ENCODE measurements around the gene KDM4B.

The KDM4B gene

DNA sequence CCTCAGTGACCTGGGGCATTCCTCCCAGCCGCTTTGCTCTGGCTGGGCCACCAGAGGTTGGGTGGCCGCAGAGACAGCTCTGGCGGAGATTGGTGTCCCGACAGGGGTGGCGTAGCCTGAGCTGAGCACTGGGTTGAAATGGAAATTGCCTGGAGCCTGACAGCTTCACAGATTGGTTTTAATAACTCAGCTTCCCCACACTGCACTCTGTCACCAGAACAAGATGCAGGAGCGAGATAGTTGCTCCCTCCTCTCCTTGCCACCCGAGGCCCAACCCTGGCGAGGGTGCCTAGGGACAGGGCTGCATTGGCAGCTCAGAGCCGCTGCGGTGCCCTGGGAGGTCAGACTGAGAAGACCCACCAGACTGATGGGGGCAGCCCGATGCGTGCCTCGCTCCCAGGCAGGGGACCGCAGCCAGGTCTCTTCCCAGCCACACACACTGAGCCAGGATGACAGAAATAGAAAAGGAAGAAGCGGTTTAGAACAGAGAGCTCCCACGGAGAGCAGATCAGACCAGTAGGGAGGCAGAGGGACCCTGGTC lies 84.1 kb downstream of the KDM4B start:
- DNase-seq: no peak

GRCh38 chr19:5053661-5054060 lies 84.7 kb downstream of the KDM4B start:
- no peak for DNase-seq

DNA sequence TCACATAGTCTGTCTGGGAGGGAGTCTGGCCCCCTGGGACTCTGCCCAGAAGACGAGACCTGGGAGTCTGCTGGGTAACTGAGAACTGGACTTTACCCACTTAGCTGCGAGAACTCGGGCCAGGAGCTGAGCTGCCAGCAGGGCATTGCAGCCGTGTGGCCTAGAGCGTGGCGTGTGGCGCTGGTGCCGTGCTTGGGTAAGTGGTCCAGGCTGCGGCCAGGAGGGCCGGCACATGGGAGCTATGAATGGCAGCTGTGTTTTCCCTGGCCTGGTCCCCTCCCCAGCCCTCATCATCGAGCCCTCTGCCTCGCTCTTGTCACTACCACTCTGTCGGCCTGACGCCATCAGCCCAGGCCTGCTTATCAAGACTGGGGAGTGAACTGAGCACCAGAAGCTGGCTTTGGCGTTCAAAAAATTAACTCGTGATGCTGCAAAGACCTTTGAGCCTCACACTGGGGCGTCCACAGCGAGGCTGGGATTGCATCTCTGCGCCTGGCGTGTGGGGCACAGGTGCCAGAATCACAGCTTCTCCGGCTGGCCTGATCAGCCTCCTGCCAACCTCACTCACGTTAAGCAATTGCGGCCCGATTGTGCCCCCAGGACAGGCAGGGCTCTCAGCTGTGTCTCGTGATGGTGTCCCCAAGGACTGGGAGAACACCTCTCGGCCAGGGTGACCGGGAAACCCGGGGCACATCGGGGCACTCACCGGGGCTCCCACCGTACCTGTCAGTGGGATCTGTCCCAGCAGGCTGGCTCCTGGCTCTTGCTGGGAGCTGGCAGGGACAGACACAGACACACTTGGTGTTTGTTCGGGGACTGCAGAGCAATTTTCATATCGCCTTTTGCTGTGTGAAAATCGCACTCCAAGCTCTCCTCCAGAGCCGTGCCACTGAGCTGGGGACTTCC lies 85.9 kb downstream of the KDM4B start:
- no peak for DNase-seq

- no peak for DNase-seq
Observed at GRCh38 chr19:5055457-5055776, 86.5 kb downstream of the KDM4B start.

- DNase-seq: peak; percentile 11
Observed at GRCh38 chr19:5057860-5058259, 88.9 kb downstream of the KDM4B start.

DNA sequence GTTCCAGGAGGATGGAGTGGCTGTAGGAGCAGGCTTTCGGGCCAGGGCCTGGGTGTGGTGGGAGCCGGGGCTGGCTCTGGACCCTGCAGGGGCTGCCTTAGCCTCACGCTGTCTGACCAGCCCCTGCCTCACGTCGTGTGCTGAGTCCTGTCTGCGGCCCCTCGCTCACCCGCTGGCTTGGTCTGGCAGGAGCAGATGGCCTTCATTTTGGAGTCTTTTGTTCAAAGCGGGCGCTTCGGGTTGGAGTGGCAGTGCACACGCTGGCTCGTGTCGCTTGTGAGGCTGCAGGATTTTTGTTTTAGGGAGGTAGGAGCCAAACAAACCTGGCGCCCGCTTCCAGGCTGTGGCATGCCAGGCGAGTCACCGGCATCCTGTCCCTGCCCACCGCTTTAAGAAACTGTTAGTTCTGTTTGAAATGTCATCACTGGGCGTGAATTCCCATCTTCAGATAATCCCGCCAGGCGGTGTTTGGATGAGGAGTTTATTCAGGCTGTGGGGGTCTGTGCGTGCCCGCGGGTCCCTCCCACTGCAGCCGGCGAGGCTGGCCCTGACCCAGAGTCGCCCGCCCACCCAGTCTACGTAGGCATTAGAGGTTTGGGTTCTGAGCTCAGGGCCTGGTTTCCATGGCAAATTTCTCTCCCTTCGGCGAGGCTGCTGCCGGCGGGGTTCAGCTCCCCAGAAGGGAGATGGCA lies 89.8 kb downstream of the KDM4B start:
- DNase-seq: no peak

GRCh38 chr19:5059213-5059574 lies 90.3 kb downstream of the KDM4B start:
- no peak for DNase-seq

GRCh38 chr19:5059793-5060192 lies 90.9 kb downstream of the KDM4B start:
- DNase-seq: no peak

DNA sequence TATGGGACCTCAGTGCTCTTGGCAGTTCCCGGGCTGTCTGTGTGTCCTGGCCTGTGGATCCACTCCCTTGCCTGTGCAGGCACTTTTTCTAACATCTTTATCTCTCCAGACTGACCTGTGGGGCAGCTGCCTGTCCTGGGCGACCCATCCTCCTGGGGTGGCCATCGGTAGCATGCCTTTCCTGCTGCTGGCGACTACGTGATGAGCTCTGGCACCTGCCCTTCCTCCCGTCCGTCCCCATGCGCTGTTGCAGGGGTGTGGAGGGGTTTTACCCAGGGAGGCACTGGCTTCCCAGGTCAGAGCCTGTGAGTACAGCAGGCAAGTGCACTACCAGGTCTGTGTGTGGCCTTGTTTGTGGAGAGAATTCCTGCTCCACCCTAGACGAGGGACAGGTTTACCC lies 93.3 kb downstream of the KDM4B start:
- no peak for DNase-seq

GRCh38 chr19:5062799-5063198 lies 93.9 kb downstream of the KDM4B start:
- DNase-seq: no peak

GRCh38 chr19:5063873-5064645 lies 95.1 kb downstream of the KDM4B start:
- no peak for DNase-seq

- no peak for DNase-seq
Observed at GRCh38 chr19:5064896-5065295, 96.0 kb downstream of the KDM4B start.

DNA sequence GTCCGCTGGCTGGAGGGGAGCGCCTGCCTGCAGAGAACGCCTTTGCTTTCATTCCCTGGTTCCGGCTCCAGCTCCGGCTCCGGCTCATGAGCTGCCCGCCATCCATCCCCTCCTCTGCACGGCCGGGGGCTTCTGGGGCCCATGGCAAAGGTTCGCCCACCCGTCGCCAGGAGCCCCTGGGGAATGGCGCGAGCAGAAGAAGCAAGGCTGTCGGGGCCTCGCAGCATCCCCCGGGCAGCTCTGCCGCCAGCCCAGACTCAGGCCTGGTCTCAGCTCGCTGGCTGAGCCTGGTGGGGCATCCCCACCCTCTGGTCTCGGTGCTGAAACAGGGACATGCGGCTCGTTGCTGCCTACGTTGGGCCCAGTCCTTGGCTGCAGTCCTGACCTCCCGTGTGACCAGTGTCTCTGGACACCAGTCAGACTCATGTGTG lies 96.8 kb downstream of the KDM4B start:
- no peak for DNase-seq

DNA sequence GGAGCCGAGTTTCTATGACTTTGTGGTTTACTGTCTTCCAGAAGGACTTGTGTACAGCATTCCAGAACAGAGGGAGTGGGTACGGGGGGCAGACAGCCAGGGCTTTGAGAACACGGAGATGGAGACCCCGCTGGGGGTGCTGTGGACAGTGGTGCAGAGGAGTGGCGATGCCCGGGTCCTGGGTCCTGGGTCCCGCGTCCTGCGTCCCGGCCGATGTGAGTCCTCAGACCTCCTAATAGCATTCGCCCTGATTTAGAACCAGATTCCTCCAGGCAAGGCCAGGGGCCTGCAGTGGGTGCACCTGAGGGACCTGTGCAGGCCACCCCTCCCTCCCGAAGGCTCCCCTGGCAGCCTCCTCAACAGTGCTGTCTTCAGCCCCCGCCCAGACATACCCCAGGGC lies 97.9 kb downstream of the KDM4B start:
- no peak for DNase-seq

DNA sequence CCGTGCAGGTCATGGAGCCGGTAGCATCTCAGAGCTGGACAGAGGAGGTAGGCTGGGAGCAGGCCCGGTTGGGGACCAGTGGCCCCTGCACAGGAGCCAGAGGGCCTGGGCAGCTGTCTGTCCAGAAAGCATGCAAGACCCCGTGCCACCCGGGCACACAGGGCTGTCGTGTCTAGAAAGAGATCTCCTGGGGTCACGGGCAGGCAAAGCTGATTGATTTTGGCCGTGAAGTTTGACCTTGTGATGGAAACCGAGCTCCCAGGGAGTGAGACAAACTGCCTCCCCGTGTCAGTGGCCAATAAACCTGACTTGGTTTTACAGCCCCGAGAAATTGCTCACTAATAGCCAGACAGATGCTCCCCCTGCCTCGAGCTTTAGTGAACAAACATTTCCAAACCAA lies 98.8 kb downstream of the KDM4B start:
- no peak for DNase-seq

DNA sequence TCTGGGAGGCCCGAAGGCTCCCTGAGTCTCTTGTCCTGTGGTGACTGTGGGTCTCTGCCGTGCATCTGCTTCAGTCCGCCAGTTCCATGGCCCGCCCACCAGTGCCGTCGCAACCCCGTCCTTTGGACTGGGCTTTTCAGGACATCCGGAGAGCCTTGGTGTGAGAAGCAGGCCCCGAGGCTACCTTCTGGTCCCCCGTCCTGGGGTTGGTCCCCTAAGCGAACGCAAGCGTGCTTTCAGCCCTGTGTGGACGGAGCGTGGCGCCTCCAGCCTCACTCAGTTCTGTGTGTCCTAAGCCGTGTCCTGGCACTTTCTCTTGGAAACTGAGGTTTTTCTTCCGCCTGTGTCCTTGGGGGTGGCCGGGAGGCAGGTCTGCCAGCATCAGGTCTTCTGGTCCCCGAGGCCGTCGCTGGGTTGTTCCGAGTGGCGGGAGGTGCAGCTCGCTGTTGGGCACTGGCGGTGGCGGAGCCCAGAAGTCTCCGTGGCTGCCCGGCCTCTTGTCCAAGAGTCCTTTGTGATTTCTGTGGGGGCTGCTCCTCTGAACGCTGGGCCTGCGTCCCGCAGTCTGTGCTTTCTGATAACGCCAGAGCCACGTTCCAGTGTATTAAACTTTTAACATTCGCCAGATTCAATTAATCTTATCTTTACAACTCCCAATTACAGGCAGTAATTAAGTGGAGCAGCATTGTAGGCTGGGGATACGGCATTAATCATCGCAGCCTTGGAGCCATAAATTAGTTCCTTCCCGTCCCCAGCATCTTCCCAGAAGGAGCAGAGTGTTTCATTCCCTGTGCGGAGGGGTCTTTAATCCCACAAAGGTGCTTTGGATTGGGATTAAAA lies 99.5 kb downstream of the KDM4B start:
- DNase-seq: no peak

GRCh38 chr19:5070331-5070730 lies 101.4 kb downstream of the KDM4B start:
- DNase-seq: no peak

GRCh38 chr19:5070930-5071329 lies 102.0 kb downstream of the KDM4B start:
- no peak for DNase-seq

GRCh38 chr19:5071579-5071978 lies 102.7 kb downstream of the KDM4B start:
- DNase-seq: no peak

DNA sequence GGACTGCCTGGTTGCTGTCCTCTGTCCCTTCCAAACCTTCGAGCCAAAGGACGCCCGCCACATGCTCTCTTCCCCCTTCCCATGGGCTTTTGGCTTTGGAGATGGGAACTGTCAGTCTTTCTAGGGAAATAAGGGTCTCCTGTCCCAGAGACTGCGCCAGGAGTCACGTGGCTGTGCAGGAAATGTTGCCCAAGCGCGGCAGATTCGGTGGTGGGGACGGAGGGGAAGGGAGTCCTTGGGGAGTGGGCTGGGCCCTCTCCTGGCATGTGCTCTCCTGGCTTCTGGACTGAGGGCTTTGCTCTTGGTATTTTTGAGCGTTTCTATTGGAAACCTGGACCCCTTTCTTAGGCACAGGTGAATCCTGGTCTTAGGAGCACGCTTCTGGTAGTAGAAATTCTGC lies 103.2 kb downstream of the KDM4B start:
- DNase-seq: no peak

DNA sequence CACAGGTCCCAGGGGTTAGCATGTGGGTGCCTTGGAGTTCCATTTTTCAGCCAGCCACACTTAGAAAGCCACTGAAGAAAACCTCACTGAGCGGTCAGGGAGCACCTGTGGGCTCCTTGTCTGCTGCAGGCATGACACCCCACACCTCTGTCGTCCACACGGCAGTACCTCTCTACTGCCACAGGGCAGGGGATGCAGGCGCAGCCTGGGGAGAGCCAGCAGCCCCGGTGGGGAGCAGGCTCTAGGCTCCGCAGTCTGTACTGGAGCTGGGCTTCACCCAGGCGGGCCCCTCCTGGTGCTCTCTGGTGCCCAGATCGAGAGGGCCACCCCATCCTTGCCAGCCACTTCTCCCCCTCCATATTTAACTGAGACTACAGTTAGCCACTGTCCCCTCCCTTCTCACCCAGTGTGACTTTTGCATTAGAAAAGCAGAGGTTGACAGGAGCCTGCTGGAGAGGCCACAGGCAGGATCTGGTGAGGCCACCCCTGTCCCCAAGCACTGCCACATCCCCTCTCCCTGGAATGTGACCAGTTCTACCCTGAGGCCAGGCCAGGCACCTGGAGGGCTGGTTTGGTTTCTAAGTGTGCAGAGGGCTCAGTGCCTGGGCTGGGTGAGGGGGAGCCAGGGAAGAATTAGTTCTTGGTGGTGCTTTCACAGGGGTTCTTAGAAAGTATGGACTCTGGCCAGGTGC lies 104.4 kb downstream of the KDM4B start:
- DNase-seq: no peak

DNA sequence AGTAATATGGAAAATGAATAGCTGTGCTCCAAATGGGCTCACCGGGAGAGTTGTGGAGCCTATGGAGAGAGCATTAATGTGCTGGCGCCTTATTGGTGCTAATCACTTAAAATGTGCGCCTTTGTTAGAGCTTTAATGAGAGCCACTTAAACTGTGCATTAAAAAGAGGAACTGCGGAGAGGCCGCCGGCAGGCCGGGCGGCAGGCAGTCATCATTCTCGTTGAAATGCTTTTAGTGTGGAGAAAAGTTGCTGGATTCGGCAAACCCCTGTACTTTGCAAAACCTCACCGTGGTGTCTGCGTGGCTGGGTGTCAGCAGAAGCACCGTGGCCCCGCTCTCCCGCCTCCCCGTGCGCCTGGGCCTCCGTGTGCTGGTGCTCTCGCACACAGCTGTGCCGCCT lies 105.5 kb downstream of the KDM4B start:
- DNase-seq: no peak

Measured in COR-L47 (cell line).